ENCODE data around the gene MYOG. TPM values are rescaled to one million over a fixed set of nuclear protein-coding genes. Genes with fewer than 3 reads are reported as not detected.

The MYOG gene
- total and polyA plus RNA-seq, 7 donors = not detected

GRCh38 chr1:203126866-203127665 lies 41.3 kb upstream of the MYOG start:
- no peaks in the 10 kb centered on the region for H3K36me3 ChIP-seq
- H3K27me3 ChIP-seq = peaks cover 0 to 32% (median 19%) of the 10 kb centered on the region in 3 donors
- intact Hi-C loops (cut with DNase I) = loop anchor here (5.0 kb wide), 1 partner anchor 45 kb away; no protein-coding TSS in a partner anchor
- 19 to 22% methylated on average over 12 of the region's 12 CpGs for whole genome bisulfite sequencing, 2 donors
- H3K27ac ChIP-seq = peak overlapping the region in 1 of 4 donors; percentile 50
- H3K9me3 ChIP-seq = no peaks in the 10 kb centered on the region
- H3K4me3 ChIP-seq = peak overlapping the region; percentile 18 to 51 (median 38)
- peaks cover 0 to 27% (median 24%) of the 10 kb centered on the region in 4 donors for H3K4me1 ChIP-seq
- no peak for TF ChIP-seq POLR2AphosphoS5 (IDR thresholded peaks at IDR 0.05)
- no peak for TF ChIP-seq CTCF (IDR thresholded peaks at IDR 0.05)
- TF ChIP-seq EP300 (IDR thresholded peaks at IDR 0.05) = no peak
- no peak for TF ChIP-seq POLR2A (IDR thresholded peaks at IDR 0.05)
- no peak for DNase-seq

- 31 to 34% methylated on average over 8 of the region's 8 CpGs for WGBS, 2 donors
- peaks cover 0 to 40% (median 19%) of the 10 kb centered on the region in 3 donors for H3K27me3 ChIP-seq
- H3K4me3 ChIP-seq = no peak overlapping the region
- TF ChIP-seq POLR2A (IDR thresholded peaks at IDR 0.05) = no peak
- TF ChIP-seq POLR2AphosphoS5 (IDR thresholded peaks at IDR 0.05) = no peak
- TF ChIP-seq EP300 (IDR thresholded peaks at IDR 0.05) = no peak
- TF ChIP-seq CTCF (IDR thresholded peaks at IDR 0.05) = no peak
- H3K9me3 ChIP-seq = no peaks in the 10 kb centered on the region
- H3K4me1 ChIP-seq = peaks cover 0 to 27% (median 24%) of the 10 kb centered on the region in 4 donors
- intact Hi-C loops (cut with DNase I) = loop anchor here (5.0 kb wide), 1 partner anchor 46 kb away; no protein-coding TSS in a partner anchor
- no peak overlapping the region for H3K27ac ChIP-seq
- no peaks in the 10 kb centered on the region for H3K36me3 ChIP-seq
- no peak for DNase-seq
Measured at GRCh38 chr1:203126151-203126865, 40.5 kb upstream of the MYOG start.

GRCh38 chr1:203124546-203125317 lies 38.9 kb upstream of the MYOG start:
- Histone ChIP-seq H3K27ac (no peak overlapping the region), H3K4me3 (no peak overlapping the region), H3K27me3 (peaks cover 0 to 56% (median 19%) of the 10 kb centered on the region in 3 donors), H3K36me3 (no peaks in the 10 kb centered on the region), H3K4me1 (peaks cover 0 to 27% (median 22%) of the 10 kb centered on the region in 4 donors), H3K9me3 (no peaks in the 10 kb centered on the region)
- TF ChIP-seq CTCF (IDR thresholded peaks at IDR 0.05) (no peak), EP300 (IDR thresholded peaks at IDR 0.05) (no peak), POLR2A (IDR thresholded peaks at IDR 0.05) (no peak), POLR2AphosphoS5 (IDR thresholded peaks at IDR 0.05) (no peak)
- no peak for DNase-seq
- WGBS, 2 donors = 54 to 81% methylated on average over 5 of the region's 5 CpGs
- intact Hi-C loops (cut with DNase I) = loop anchor here (5.0 kb wide), 1 partner anchor 48 kb away; no protein-coding TSS in a partner anchor

GRCh38 chr1:203124011-203124410 lies 38.2 kb upstream of the MYOG start:
- intact Hi-C loops (cut with DNase I) = no loop called here
- Histone ChIP-seq H3K36me3 (no peaks in the 10 kb centered on the region), H3K9me3 (no peaks in the 10 kb centered on the region), H3K27me3 (peaks cover 0 to 63% (median 24%) of the 10 kb centered on the region in 3 donors), H3K4me1 (peaks cover 0 to 27% (median 21%) of the 10 kb centered on the region in 4 donors), H3K27ac (no peak overlapping the region), H3K4me3 (no peak overlapping the region)
- TF ChIP-seq EP300 (IDR thresholded peaks at IDR 0.05) = no peak
- WGBS, 2 donors = 39 to 66% methylated on average over 5 of the region's 5 CpGs
- DNase-seq = no peak
